Ovary (tissue), 1 donor: ENCODE data around the gene SECTM1.

ENCODE experiments used
- EP300 ChIP-seq: sonication (generic); formaldehyde crosslinking; IDR thresholded peaks from one replicate; pipeline ENCODE4 v1.6.1; 2017; ENCODE audit warnings: antibody characterized with exemption
- POLR2A ChIP-seq: fragments of 450-650 bp; IDR thresholded peaks from one replicate; pipeline ENCODE4 v1.6.1; 2017; ENCODE audit warnings: antibody characterized with exemption, mild to moderate bottlenecking, moderate library complexity

DNA sequence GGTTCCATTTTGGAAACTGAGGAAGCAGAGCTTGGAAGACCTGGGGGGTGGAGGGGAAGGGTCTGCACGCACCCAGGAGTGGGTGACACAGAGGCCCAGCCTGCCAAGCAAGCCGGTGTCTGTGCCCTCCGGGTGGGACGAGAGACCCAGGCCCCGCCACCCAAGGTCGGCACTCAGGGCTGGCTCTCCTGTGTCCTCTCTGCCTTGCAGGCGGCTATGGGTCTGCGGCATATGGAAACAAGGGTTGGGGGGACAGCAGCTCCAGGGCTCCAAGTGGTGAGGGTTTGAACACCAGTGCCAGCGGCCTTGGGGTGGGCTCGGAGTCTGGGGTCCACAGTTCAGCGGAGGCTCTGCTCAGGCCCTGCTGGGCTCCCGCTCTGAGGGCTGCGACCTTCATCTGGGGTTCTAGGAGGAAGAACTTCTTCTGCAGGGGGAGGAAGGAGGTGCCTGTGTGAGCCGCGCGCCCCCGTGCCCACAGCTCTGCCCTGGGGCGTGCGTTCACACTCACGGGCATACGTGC, 11.6 kb downstream of the SECTM1 start:
- TF ChIP-seq EP300 = no peak
- TF ChIP-seq POLR2A = no peak
